HG03354 (cell line): ENCODE measurements around the gene AGBL5.
A peak's percentile ranks its signal among the peaks of the same experiment; 100 is the strongest.

ENCODE experiments used
- ATAC-seq: cut with Tn5 transposase; IDR thresholded peaks from one replicate; pipeline ENCODE4 v1.9.1; 2021; ENCODE audit warnings: mild to moderate bottlenecking; ENCODE audit not compliant: unreplicated experiment, poor library complexity, severe bottlenecking

The AGBL5 gene

DNA sequence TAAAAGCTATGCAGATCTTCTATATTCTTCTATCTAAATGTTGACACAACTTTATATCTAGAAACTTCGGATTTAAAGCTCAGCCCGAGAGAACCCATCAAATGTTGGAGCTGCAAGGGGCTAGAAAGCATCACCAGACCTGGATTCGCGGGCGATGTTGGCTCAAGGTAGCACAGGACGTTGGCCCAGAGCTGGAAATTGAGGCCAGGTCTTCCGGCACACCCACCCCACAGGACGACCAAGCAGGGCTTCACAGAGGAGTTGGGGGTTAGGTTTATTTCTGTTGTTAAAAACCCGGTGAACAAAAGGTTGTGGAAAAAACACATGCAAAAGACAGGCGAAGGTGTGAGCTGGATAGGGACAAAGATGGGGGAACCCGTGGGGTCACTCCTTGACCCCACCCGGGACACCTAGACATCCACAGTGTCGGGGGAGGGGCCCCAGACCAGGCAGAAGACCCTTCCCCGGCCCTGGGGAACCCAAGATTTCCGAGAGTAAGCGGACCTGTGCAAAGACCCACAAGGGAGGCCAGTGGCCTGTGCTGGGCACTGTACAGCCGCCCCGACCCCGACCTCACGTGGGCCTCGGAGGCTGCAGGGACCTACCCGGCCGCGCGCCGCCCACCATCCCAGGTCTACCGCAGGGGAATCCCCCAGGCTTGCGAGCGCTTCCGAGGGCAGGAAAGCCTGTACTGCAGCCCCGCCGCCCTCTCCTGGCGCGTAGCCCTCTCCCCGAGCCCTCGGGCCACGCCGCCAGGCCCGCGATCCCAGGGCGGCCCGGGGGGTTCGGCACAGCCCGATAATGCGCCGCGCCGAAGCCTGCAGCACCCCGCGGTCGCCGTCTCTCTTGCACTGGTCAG lies 1.8 kb upstream of the AGBL5 start:
- peak; percentile 22 for ATAC-seq

DNA sequence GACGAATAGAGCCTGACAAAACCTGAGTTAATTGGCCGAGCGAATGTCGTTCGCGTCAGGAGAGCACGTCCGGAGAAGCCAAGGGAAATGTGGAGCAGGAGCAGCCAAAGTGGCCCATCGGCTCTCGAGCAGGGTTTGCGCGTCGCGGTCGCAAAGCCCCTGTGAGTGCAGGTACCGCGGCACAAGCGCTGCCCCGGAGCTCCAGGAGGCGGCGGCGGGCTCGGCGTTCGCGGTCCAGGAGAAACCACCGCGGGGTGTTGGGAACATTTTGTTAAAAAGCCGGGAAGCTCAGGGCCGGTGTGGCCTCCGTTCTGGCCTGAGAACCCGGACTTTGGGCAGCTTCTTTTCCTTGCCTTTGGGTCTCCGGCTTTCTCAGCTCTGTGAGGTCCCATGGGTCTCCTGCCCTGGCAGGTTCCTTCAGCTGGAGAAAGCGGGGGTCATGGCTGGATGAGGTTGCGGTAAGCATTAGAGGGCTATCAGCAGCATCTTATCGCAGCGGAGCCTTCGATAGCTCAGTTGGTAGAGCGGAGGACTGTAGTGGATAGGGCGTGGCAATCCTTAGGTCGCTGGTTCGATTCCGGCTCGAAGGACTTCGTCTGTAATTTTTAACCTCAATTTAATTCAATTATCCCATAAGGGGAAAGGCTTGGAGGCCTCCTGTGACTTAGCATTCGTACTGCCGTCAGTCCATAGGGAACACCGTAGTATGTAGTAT lies 1.0 kb upstream of the AGBL5 start:
- peak; percentile 50 for ATAC-seq

DNA sequence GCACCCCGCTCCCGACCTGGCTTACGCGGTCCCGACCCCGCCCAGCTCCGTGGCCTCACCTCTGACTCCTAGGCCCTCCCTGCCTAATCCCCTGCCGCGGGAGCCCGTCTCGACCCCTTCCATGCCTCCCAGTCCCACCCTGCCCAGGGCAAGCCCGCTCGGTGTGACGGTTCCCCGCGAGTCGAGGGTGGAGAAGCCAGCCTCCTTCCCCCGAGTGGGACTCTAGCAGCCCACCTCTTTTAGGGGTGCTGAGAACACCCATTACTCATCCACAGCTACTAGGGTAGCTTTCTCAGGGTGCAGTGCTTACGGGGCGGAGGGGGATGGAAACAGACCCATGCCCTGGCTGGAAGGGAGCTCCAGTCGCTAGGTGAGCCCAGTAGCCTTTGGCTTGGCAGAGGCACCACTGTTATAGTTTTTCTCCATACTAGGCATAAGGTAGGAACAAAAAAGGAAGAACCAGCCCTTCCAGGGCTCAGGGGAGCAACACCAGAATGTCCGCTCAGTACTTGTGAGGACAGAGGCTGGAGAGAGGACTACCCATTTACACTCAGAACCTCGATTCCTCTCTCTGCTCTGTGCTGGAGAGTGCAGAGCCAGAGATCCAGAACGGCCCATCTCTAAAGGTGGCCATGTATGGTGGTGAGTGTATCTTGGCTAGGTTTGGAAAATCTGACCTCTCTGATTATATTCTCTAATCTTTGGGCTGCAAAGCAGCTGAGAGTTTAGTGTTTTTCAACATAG lies 606 bp downstream of the AGBL5 start:
- ATAC-seq = no peak

DNA sequence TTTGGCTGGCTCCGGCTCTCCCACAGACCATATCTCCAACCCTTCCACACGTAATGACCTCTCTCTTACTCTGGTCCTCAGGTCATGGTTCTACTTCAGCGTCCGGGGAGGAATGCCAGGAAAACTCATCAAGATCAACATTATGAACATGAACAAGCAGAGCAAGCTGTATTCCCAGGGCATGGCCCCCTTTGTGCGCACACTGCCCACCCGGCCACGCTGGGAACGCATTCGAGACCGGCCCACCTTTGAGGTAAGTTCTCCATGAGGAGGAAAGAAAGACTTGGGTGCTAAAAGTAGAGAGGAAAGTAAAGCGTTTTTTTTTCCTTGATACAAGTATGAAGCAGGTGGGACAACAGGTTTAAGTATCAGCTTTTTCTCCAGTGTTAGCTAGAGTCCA lies 1.9 kb downstream of the AGBL5 start:
- no peak for ATAC-seq

DNA sequence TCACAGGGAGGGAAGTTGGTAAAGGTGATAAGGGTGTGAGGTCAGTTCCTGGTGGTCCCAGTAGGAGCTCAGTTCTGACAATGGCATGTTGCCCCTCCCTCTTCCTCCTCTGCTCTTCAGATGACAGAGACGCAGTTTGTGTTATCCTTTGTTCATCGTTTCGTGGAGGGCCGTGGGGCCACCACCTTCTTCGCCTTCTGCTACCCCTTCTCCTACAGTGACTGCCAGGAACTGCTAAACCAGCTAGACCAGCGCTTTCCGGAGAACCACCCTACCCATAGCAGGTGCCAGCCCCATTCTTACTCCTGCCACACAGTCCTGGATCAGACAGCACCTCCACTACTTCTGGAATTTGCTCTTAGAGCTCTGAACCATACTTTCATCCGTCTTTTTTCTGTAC lies 2.3 kb downstream of the AGBL5 start:
- ATAC-seq = no peak

DNA sequence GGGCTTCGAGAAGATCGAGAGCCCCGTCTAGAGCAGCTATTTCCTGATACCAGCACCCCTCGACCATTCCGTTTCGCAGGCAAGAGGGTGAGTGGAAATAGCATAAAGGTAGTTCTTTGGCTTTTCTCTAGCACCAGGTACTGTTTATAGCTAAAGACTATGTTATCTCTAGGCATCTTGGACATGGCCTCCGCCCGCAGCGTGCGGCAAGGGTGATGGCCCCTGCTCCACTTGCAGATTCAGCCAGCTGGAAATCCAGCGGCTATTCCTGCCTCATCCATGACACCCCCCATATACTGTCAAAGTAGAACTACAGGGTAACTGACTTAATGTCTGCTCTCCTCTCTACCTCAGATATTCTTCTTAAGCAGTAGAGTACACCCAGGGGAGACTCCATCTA lies 3.3 kb downstream of the AGBL5 start:
- ATAC-seq = no peak

DNA sequence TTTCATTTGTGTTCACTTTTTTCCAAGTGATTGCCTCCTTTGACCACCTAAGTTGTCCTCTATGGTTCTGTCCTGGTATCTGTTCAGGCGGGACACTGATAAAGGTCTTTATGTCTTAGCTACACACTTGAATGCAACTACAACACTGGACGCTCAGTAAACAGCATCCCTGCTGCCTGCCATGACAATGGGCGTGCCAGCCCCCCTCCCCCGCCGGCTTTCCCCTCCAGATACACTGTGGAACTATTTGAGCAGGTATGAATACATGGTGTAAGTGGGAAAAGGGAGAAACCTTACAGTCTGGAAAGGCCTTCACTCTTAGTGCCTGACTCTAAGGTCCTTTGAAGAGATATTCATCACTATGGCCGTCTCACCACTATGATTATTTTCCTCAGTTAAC lies 5.7 kb downstream of the AGBL5 start:
- no peak for ATAC-seq

DNA sequence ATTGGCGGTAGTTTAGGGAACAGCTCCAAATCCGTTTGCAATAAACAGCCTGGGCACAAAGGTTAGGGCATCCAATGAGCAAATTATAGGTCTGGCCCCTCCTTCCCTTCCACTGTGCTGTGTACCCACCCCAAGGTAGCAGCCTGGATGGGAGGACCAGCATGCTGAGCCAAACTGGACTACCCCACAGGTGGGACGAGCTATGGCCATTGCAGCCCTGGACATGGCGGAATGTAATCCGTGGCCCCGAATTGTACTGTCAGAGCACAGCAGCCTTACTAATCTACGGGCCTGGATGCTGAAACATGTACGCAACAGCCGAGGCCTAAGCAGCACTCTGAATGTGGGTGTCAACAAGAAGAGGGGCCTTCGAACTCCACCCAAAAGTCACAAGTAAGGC lies 6.7 kb downstream of the AGBL5 start:
- ATAC-seq = no peak

DNA sequence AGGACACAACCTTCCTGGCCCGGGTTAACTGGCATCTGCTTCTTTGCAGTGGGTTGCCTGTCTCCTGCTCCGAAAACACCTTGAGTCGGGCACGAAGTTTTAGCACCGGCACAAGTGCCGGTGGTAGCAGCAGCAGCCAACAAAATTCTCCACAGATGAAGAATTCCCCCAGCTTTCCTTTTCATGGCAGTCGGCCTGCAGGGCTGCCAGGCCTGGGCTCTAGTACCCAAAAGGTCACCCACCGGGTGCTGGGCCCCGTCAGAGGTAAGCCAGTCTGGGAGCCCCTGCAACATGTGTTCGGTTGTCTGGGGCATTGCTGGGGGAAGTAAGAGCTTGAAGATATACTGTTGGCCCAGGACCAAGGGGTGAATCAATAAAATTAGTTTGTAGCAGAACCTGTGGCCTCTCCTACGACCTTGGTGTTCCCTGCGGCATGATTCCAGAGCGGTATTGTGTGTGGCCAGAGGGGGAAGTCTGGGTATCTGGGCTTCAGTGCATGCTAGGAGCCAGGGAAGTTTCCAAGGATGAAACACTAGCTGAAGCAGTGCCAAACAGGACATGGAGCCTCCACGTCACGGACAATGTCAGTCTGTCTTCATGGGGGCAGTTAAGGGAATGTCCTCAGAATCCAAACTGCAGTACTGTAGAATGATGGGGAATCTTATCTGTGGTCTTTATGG lies 7.8 kb downstream of the AGBL5 start:
- ATAC-seq = no peak

DNA sequence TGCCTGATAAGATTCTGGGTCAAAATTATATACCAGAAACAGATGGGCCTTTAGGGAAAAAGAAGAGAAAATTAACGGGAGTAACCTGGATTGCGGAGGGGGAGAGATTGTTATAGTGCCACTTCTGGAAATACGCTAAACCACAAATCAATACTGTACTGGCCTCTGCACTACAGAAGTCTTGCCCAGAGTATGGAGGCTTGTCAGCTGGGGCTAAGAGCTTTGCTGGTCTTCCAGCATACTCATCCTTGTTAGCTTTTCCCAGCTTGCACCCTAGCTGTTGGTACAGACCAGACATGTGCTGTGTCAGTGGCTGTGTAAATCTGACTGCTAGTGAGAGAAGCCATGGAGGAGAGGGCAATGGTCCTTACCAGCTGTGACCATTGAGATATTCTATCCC lies 8.9 kb downstream of the AGBL5 start:
- no peak for ATAC-seq

DNA sequence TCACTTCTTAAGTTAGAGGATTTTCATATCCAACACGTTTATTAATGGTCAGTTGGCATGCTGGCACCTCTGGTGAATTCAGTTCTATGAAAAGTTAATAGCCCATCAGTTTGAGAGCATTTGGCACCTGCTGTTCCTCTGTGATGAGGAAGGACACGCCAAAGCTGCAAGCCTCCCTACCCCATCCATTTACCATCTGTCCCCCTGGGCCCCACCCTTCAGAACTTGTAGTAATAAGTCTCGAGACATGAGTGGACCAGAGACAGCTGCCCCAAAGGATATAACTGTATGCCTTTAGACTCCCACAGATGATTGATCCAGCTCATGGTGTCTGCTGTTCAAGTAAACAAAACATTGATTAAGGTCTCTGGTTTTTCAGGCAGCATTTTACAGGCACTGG lies 13.7 kb downstream of the AGBL5 start:
- ATAC-seq = no peak

DNA sequence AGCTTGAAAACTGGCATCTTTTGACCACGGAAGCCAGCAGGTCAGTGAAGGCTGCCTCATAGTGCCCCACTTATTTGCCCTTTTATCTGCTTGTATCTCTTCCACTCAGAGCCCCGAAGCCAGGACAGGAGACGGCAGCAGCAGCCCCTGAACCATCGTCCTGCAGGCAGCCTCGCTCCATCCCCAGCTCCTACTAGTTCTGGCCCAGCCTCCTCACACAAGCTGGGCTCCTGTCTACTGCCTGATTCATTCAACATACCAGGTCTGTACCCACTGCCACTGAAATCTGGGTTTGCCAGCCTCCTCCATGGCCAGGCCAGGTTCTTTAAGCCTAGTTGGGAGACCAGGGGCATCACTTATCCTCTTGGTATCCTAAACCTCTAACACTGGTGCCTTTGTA lies 15.9 kb downstream of the AGBL5 start:
- no peak for ATAC-seq

DNA sequence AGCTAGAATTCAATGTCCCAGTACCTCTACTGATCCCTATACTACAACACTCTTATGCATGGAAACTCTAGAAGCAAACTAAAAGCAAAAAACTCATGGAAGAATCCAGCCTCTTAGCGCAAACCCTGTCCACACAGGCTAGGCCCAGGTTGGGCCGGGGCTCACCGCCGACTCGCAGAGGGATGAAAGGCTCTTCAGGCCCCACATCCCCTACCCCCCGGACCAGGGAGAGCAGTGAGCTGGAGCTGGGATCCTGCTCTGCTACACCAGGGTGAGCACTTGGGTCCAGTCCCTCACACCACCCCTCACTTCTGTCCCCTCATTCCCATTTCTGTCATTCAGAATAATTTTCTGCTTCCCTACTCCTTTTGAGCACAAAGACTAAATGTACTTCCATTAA lies 18.0 kb downstream of the AGBL5 start:
- ATAC-seq = no peak

DNA sequence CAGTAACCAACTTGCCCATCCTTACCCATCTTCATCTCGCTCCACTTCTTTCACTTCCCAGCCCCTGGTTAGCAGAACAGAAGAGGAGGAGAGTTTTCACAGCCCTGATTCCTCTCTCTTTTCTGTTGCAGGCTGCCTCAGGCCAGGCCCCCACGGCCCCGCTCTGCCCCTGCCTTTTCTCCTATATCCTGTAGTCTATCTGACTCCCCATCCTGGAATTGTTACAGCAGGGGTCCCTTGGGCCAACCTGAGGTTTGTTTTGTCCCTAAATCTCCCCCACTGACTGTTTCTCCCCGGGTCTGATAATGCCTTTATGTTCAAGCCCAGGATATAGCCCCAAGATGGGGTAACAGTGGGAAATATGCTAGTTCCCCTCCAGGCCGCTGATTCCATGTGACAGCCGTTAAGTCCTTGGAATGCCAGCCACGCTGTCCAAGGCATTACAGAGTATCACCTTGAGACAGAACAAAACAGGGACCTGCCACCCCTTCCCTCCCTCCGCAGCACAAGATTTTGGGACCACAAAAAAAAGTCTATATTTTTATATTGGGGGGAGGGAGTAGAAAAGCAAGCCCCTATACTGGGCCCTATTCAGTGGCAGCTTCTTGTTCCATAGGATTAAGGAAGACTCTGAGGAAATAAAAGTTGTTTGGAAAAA lies 18.6 kb downstream of the AGBL5 start:
- no peak for ATAC-seq

DNA sequence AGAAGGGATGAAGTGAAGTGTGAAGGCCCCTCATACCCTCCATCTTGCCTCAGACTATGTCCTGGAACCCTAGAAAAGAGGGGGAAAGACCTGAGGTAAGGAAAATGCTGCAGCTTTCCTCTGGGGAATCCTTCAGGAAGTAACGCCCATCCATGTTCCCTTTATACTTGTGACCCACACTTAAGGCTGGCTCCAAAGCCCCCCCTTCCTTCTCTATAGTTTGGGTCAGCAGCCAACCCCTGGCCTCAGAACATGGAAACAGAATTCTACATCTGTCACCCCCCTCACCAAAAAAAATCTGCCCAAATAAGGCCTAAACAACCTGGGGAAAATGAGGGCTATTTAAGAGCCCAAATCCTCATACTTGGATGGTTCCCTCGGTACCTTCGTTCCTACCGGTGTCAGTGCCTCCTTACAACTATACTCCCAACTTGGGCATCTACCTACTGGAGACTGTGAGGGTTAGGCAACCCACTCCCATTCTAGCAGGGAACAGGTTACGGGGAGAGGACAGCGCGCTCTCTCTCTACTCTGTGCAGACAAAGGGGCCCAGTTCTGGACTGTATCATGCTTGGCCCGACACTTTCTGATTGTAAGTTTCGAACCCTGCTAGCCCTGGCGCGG lies 19.3 kb downstream of the AGBL5 start:
- peak; percentile 20 for ATAC-seq

DNA sequence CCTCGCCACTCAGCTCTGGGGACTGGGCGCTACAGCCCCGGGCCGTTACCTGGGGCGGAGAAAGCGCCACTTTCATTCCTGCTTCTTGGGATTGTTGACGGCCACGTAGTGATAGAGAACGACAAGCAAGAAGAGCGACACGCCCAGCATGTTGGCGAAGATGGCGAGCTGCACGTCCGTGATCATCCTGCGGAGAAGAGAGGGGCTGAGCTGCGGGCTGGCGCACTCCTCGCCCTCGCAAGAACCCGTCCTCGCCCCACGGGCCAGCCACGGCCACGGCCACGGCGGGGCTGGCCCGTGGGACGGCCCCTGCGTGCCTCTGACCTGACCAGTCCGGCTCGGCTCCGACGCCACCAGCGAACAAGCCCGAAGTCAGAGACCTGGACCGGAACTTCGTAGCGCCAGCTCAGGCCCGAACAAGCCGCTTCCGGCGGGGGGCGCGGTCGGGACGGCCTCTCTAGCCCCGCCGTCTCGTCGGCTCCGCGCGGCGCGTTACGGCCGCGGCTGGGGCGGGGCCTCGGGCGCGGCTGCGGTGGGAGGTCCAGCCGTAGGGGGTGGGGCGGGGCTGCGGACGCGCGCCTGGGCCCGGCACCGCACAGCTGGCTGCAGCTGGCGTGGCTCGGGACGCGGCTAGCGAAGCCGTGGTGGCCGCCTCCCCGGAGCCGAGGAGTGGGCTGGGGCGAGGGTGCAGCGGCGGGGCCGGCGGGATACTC lies 20.0 kb downstream of the AGBL5 start, which contains the start of gene OST4:
TSS of gene OST4 (minus strand) at position 378 of the 713 bp plus-strand sequence.
- peak; percentile 89 for ATAC-seq

DNA sequence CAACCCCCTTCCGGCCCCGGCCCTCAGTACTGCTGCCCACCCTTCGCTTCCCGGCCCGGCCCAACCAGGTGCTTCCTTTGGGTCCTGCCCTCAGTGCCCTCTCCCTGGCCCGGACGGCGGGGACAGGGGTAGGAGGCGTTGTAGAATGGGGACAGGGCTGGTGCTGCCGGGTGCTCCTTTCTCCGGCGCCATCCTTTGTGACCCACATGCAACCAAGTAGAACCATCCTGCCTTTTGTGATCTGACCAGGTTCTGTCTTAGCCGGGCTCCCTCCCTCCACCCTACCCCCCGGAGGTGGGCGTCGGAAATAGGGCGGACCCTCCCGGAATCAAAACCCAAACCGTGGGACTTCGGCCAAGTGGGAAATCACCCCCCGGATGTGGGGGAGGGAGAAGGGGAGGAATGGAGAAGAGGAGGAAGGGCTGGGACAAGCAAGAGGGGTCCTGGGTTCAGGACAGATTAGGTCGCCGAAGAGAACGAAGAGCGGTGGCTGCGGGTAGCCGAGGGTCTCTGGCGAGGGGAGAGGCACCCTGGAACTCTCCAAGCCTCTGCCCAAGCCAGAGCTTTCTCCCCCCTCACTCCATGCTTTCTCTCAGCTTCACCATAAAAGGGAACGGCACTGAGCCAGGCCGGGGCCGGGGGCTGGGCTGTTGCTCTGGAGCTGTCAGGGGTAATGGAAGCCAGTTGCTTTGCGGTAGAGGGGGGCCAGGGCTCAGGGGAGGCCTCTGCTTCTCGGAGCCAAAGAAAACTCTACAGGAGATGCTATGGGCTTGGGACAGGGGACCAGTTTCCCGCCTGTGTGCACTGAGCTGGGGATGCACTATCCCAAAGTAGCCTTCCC lies 20.7 kb downstream of the AGBL5 start:
- ATAC-seq = peak; percentile 10

DNA sequence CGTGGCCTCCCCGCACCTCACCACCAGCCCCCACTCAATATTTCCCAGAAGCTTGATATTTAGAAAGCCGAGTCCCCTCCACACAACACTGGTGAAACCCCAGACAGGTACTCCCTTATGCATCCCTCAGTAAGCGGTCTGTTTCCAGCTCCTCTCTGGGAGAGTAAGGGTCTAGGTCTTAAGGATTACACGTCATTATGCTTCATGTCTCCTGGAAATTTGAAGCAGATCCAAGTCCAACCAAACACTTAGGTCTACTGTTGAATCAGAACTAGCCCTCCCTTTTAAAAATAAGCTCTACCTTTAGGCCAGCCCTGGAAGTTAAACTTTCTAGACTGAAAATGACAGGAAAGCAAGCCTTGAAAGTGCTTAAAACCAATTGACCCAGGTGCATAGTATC lies 21.5 kb downstream of the AGBL5 start:
- no peak for ATAC-seq
